ENCODE measurements around the gene ADCY2.

DNA sequence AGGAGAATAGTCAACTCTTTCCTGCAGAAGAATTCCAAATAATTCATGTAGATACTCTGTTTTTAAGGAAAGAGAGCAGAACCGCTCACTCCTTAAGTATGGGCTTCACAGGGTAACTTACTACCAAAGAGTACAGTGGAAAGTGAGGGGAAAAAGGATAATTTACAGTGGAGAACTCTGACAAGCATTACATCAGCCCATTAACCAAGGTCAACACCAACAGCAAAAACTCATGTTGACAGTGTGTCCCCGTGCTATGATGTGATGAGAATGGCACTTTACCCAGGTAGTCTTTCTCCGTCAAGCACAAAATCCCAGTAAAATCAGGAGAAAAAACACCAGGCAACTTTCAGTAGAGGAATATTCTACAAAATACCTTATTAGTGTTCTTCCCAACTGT lies 104.3 kb downstream of the ADCY2 start:
- no peak for TF ChIP-seq POLR2AphosphoS5 (IDR thresholded peaks at IDR 0.05)
- TF ChIP-seq, protein P1, sequence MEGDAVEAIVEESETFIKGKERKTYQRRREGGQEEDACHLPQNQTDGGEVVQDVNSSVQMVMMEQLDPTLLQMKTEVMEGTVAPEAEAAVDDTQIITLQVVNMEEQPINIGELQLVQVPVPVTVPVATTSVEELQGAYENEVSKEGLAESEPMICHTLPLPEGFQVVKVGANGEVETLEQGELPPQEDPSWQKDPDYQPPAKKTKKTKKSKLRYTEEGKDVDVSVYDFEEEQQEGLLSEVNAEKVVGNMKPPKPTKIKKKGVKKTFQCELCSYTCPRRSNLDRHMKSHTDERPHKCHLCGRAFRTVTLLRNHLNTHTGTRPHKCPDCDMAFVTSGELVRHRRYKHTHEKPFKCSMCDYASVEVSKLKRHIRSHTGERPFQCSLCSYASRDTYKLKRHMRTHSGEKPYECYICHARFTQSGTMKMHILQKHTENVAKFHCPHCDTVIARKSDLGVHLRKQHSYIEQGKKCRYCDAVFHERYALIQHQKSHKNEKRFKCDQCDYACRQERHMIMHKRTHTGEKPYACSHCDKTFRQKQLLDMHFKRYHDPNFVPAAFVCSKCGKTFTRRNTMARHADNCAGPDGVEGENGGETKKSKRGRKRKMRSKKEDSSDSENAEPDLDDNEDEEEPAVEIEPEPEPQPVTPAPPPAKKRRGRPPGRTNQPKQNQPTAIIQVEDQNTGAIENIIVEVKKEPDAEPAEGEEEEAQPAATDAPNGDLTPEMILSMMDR (IDR thresholded peaks at IDR 0.05), result no peak
